HFFc6 (cell line): ENCODE data around the gene MAU2. TPM values are rescaled to one million over a fixed set of nuclear protein-coding genes. Genes with fewer than 3 reads are reported as not detected.
A peak's percentile ranks its signal among the peaks of the same experiment; 100 is the strongest.

Experiments
- DNase-seq: peaks from one replicate; pipeline ENCODE4 v3.0.0-alpha.2; 2018
- H3K27ac Mint-ChIP-seq: 2 replicates; pipeline ENCODE4 v1.8.0; 2020; ENCODE audit warnings: mild to moderate bottlenecking, mixed read lengths
- H3K27me3 Mint-ChIP-seq: 2 replicates; pipeline ENCODE4 v1.8.0; 2021; ENCODE audit warnings: mild to moderate bottlenecking, moderate library complexity, mixed read lengths; ENCODE audit not compliant: insufficient read depth
- H3K36me3 Mint-ChIP-seq: 2 replicates; pipeline ENCODE4 v1.8.0; 2021; ENCODE audit warnings: low read depth, mixed read lengths
- H3K4me1 Mint-ChIP-seq: 2 replicates; pipeline ENCODE4 v1.8.0; 2020; ENCODE audit warnings: low read depth, mixed read lengths
- H3K4me3 Mint-ChIP-seq: 2 replicates; pipeline ENCODE4 v1.8.0; 2020; ENCODE audit warnings: mild to moderate bottlenecking, moderate library complexity, mixed read lengths
- H3K9me3 Mint-ChIP-seq: 2 replicates; pipeline ENCODE4 v1.8.0; 2020; ENCODE audit warnings: mild to moderate bottlenecking, mixed read lengths
- CTCF ChIP-seq: fragments of 200-600 bp; sonication (generic); IDR thresholded peaks from 2 replicates; pipeline ENCODE4 v1.5.0; 2021; ENCODE audit warnings: antibody characterized with exemption, mild to moderate bottlenecking
- total RNA-seq, 6 experiments: library from RNA; stranded (reverse); fragmentation: NEBNext Ultra II Directional; extraction: Animal tissue kit (Norgen Biotek cat#: 25700); gene quantifications; 2 replicates in 1 of 6; 3 replicates in 5 of 6; pipeline ENCODE4 v1.2.3, GENCODE V29; 2021

Gene MAU2
- total RNA-seq, 6 experiments from 2014 or later: 24.8 to 33.0 (median 29.4) TPM

GRCh38 chr19:19308373-19308772 is 12.3 kb upstream of the MAU2 start:
- Mint-ChIP-seq H3K9me3 (no peaks in the 10 kb centered on the region), H3K27ac (no peak overlapping the region), H3K27me3 (peaks cover 4% of the 10 kb centered on the region), H3K4me3 (no peak overlapping the region), H3K4me1 (no peaks in the 10 kb centered on the region), H3K36me3 (peaks cover 9% of the 10 kb centered on the region; the same call in 1 of the 2 replicates)
- TF ChIP-seq CTCF: no peak
- no peak for DNase-seq

GRCh38 chr19:19315444-19315843 is 5.2 kb upstream of the MAU2 start:
- no peaks in the 10 kb centered on the region for H3K9me3 Mint-ChIP-seq
- DNase-seq: no peak
- no peak for TF ChIP-seq CTCF
- no peak overlapping the region for H3K4me3 Mint-ChIP-seq
- peaks cover 4% of the 10 kb centered on the region for H3K27me3 Mint-ChIP-seq
- H3K36me3 Mint-ChIP-seq: peaks cover 10% of the 10 kb centered on the region
- H3K4me1 Mint-ChIP-seq: peaks cover 18% of the 10 kb centered on the region; the same call in 1 of the 2 replicates
- H3K27ac Mint-ChIP-seq: no peak overlapping the region

GRCh38 chr19:19316082-19316481 is 4.5 kb upstream of the MAU2 start:
- Mint-ChIP-seq H3K27me3 (peaks cover 2% of the 10 kb centered on the region; the same call in 1 of the 2 replicates), H3K4me1 (peaks cover 18% of the 10 kb centered on the region; the same call in 1 of the 2 replicates), H3K36me3 (peaks cover 10% of the 10 kb centered on the region), H3K9me3 (no peaks in the 10 kb centered on the region), H3K27ac (no peak overlapping the region), H3K4me3 (no peak overlapping the region)
- no peak for TF ChIP-seq CTCF
- DNase-seq: no peak

- H3K4me1 Mint-ChIP-seq: peaks cover 38% of the 10 kb centered on the region
- peak overlapping the region; percentile 100 for H3K27ac Mint-ChIP-seq
- H3K36me3 Mint-ChIP-seq: peaks cover 22% of the 10 kb centered on the region
- H3K4me3 Mint-ChIP-seq: peak overlapping the region; percentile 98
- no peaks in the 10 kb centered on the region; the same call in none of the 2 replicates for H3K27me3 Mint-ChIP-seq
- TF ChIP-seq CTCF: no peak
- DNase-seq: no peak
- H3K9me3 Mint-ChIP-seq: no peaks in the 10 kb centered on the region
Measured at GRCh38 chr19:19319732-19320360, 783 bp upstream of the MAU2 start.

GRCh38 chr19:19321141-19321577 is 530 bp downstream of the MAU2 start:
- 0 out of 2 replicates have a peak, but pooled peaks have one; percentile 4 for TF ChIP-seq CTCF
- Mint-ChIP-seq H3K27ac (peak overlapping the region; percentile 72), H3K4me1 (peaks cover 39% of the 10 kb centered on the region), H3K36me3 (peaks cover 25% of the 10 kb centered on the region), H3K27me3 (no peaks in the 10 kb centered on the region; the same call in none of the 2 replicates), H3K9me3 (no peaks in the 10 kb centered on the region), H3K4me3 (peak overlapping the region; percentile 98)
- no peak for DNase-seq
